GM20431 (cell line): ENCODE data around the gene CRELD2.
"Not testable (repeated sequence)": the region's sequence is repeated elsewhere in the genome, so short reads cannot be mapped to it uniquely, and the experiment has no call there.

Source experiments
- in situ Hi-C: fragments of 300-500 bp; cut with MseI, MboI; formaldehyde crosslinking; loops from one replicate; pipeline ENCODE4 v1.15.0; 2020; ENCODE audit warnings: low sequenced_read_pairs; ENCODE audit not compliant: unreplicated experiment

CRELD2 gene

GRCh38 chr22:49941507-49942316 lies 23.3 kb downstream of the CRELD2 start:
- in situ Hi-C loops, result no loop called here

GRCh38 chr22:49942565-49943404 lies 24.4 kb downstream of the CRELD2 start:
- in situ Hi-C loops, result no loop called here

- in situ Hi-C loops, result no loop called here
Observed at GRCh38 chr22:49943405-49943765, 25.0 kb downstream of the CRELD2 start.

GRCh38 chr22:49943771-49944398 lies 25.5 kb downstream of the CRELD2 start:
- in situ Hi-C loops, result no loop called here

- in situ Hi-C loops, result no loop called here
Observed at GRCh38 chr22:49944399-49944891, 26.0 kb downstream of the CRELD2 start.

GRCh38 chr22:49945042-49945794 lies 26.8 kb downstream of the CRELD2 start:
- in situ Hi-C loops, result not testable (repeated sequence)

- in situ Hi-C loops, result no loop called here
Observed at GRCh38 chr22:49946612-49947295, 28.3 kb downstream of the CRELD2 start.

GRCh38 chr22:49947296-49947622 lies 28.8 kb downstream of the CRELD2 start:
- in situ Hi-C loops, result no loop called here

GRCh38 chr22:49948116-49948957 lies 29.9 kb downstream of the CRELD2 start:
- in situ Hi-C loops, result no loop called here

- in situ Hi-C loops, result no loop called here
Observed at GRCh38 chr22:49948958-49949913, 30.8 kb downstream of the CRELD2 start.

GRCh38 chr22:49949914-49950292 lies 31.5 kb downstream of the CRELD2 start:
- in situ Hi-C loops, result no loop called here

- in situ Hi-C loops, result no loop called here
Observed at GRCh38 chr22:49950396-49950994, 32.1 kb downstream of the CRELD2 start.

GRCh38 chr22:49951000-49951677 lies 32.7 kb downstream of the CRELD2 start:
- in situ Hi-C loops, result no loop called here

- in situ Hi-C loops, result no loop called here
Observed at GRCh38 chr22:49951678-49951985, 33.2 kb downstream of the CRELD2 start.

- in situ Hi-C loops, result no loop called here
Observed at GRCh38 chr22:49951986-49952896, 33.8 kb downstream of the CRELD2 start.
